Neuronal stem cell (in vitro differentiated cells): ENCODE measurements around the gene CILP2.

Experiments
- DNase-seq: peaks from one replicate; pipeline ENCODE4 v3.0.0-alpha.2; 2013; ENCODE audit warnings: low spot score
- H2AFZ ChIP-seq: one replicate; pipeline ENCODE4 v1.6.1; 2013; ENCODE audit warnings: mild to moderate bottlenecking, low read length, inconsistent platforms
- H2AK5ac ChIP-seq: 2 replicates; pipeline ENCODE4 v1.6.1; 2013; ENCODE audit warnings: low read depth, mild to moderate bottlenecking, inconsistent platforms, low read length, moderate library complexity, mixed read lengths
- H2BK120ac ChIP-seq: 2 replicates; pipeline ENCODE4 v1.6.1; 2013; ENCODE audit warnings: low read depth, mild to moderate bottlenecking, inconsistent platforms, low read length, moderate library complexity, mixed read lengths
- H2BK12ac ChIP-seq: one replicate; pipeline ENCODE4 v1.6.1; 2013; ENCODE audit warnings: low read length, inconsistent platforms
- H2BK15ac ChIP-seq: 2 replicates; pipeline ENCODE4 v1.6.1; 2013; ENCODE audit warnings: mild to moderate bottlenecking, low read length, inconsistent platforms, mixed read lengths
- H2BK5ac ChIP-seq: one replicate; pipeline ENCODE4 v1.6.1; 2013; ENCODE audit warnings: inconsistent platforms, mild to moderate bottlenecking, low read length, moderate library complexity
- H3K14ac ChIP-seq: one replicate; pipeline ENCODE4 v1.6.1; 2013; ENCODE audit warnings: low read length, inconsistent platforms
- H3K18ac ChIP-seq: 2 replicates; pipeline ENCODE4 v1.6.1; 2013; ENCODE audit warnings: low read length, inconsistent platforms
- H3K23ac ChIP-seq: 2 replicates; pipeline ENCODE4 v1.6.1; 2013; ENCODE audit warnings: low read depth, mild to moderate bottlenecking, mixed read lengths, low read length, inconsistent platforms; ENCODE audit not compliant: poor library complexity
- H3K27ac ChIP-seq: replicated peaks from 3 replicates; pipeline ENCODE4 v1.5.1; 2013; ENCODE audit warnings: low read length, inconsistent platforms
- H3K27me3 ChIP-seq, 3 experiments: 2 replicates each; pipeline ENCODE4 v1.6.1; 2013; ENCODE audit warnings: low read length in 3 of 3, mild to moderate bottlenecking in 2 of 3, inconsistent platforms in 1 of 3, low read depth in 1 of 3, mixed read lengths in 1 of 3, moderate library complexity in 1 of 3; ENCODE audit not compliant: control insufficient read depth in 3 of 3, insufficient read depth in 3 of 3
- H3K36me3 ChIP-seq, 2 donors: replicated peaks in 1 of 2; 2 replicates each; pipeline ENCODE4 v1.6.1; 2013; ENCODE audit warnings: low read length in 2 of 2; ENCODE audit not compliant: control insufficient read depth in 2 of 2, insufficient read depth in 2 of 2
- H3K4ac ChIP-seq: 2 replicates; pipeline ENCODE4 v1.6.1; 2013; ENCODE audit warnings: inconsistent platforms, mild to moderate bottlenecking, low read length, moderate library complexity
- H3K4me1 ChIP-seq, 2 donors: 1 replicate in 1 of 2; 2 replicates in 1 of 2; pipeline ENCODE4 v1.6.1; 2013; ENCODE audit warnings: low read length in 2 of 2, low read depth in 1 of 2; ENCODE audit not compliant: control insufficient read depth in 2 of 2, insufficient read depth in 1 of 2
- H3K4me2 ChIP-seq: one replicate; pipeline ENCODE4 v1.6.1; 2013; ENCODE audit warnings: mild to moderate bottlenecking, low read length, inconsistent platforms; ENCODE audit not compliant: insufficient read depth, poor library complexity, severe bottlenecking
- H3K4me3 ChIP-seq, 2 donors: 2 replicates each; pipeline ENCODE4 v1.5.1; 2013; ENCODE audit warnings: low read length in 2 of 2, mild to moderate bottlenecking in 2 of 2, inconsistent platforms in 1 of 2, moderate library complexity in 1 of 2
- H3K79me1 ChIP-seq: one replicate; pipeline ENCODE4 v1.6.1; 2013; ENCODE audit warnings: low read depth, mild to moderate bottlenecking, inconsistent platforms, low read length, moderate library complexity
- H3K9ac ChIP-seq: one replicate; pipeline ENCODE4 v1.6.1; 2013; ENCODE audit warnings: mild to moderate bottlenecking, low read depth, low read length, inconsistent platforms; ENCODE audit not compliant: poor library complexity
- H3K9me3 ChIP-seq, 2 donors: replicated peaks in 1 of 2; 2 replicates each; pipeline versions ENCODE3 to v1.6.1; 2013; ENCODE audit warnings: low read length in 2 of 2, mild to moderate bottlenecking in 2 of 2, inconsistent platforms in 1 of 2, low read depth in 1 of 2, mixed read lengths in 1 of 2, moderate library complexity in 1 of 2; ENCODE audit not compliant: control insufficient read depth in 2 of 2, insufficient read depth in 1 of 2
- H4K8ac ChIP-seq: one replicate; pipeline ENCODE4 v1.6.1; 2013; ENCODE audit warnings: low read depth, mild to moderate bottlenecking, inconsistent platforms, low read length, moderate library complexity
- H4K91ac ChIP-seq: one replicate; pipeline ENCODE4 v1.6.1; 2013; ENCODE audit warnings: low read length, low read depth, mild to moderate bottlenecking, inconsistent platforms; ENCODE audit not compliant: poor library complexity
- WGBS, 2 donors: extraction: QIAGEN DNeasy Blood & Tissue Kit; methylation state at CpG; one replicate each; pipeline ENCODE4 v1.1.7; 2013; ENCODE audit warnings: missing lambda C conversion rate in 2 of 2, mixed read lengths in 1 of 2; ENCODE audit not compliant: insufficient read length in 2 of 2, insufficient replicate concordance in 1 of 2; ENCODE audit errors: extremely low coverage in 2 of 2; 5-methylcytosine and 5-hydroxymethylcytosine counted together

The CILP2 gene

DNA sequence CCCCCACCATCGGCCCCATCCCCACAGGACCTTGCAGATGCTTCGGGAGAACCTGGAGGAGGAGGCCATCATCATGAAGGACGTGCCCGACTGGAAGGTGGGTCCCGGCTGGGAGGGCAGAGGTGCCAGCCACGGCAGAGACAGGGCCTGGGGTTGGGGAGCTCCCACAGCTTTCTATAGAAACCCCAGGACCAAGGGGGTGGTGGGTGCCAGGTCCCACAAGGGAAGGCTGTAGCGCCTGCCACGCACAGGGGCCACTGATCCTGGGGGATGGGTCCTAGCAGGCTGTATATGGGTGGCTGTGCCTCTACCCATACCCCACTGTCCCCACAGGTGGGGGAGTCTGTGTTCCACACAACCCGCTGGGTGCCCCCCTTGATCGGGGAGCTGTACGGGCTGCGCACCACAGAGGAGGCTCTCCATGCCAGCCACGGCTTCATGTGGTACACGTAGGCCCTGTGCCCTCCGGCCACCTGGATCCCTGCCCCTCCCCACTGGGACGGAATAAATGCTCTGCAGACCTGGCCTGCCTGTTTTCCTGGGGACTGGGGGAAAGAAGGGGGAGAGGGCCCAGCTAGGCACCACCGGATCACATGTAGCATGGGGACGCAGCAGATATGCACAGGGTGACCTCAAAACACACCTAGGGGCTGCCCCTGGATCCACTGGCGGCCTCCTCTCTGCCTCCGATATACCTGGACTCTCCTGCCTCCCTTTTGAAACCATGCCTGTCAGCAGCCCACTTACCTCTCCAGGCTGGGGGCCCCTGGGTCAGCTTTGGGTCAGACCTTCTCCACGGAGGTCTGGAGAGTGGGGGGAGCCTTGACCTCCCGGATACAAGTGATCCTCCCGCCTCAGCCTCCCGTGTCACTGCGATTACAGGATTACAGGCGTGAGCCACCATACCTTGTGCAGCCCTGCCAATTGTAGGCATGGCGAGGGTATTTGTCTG, 10.1 kb upstream of the CILP2 start:
- no peak overlapping the region for H3K27ac ChIP-seq
- no CpG with 5 or more reads among the region's 27 CpGs for WGBS, 2 donors
- H3K4me2 ChIP-seq: no peak overlapping the region
- no peak overlapping the region for H2BK12ac ChIP-seq
- H3K4me3 ChIP-seq: no peak overlapping the region
- no peak overlapping the region for H3K18ac ChIP-seq
- no peak overlapping the region for H4K8ac ChIP-seq
- H3K27me3 ChIP-seq: no peaks in the 10 kb centered on the region
- H3K9ac ChIP-seq: no peak overlapping the region
- peaks cover 16 to 78% of the 10 kb centered on the region in 2 donors for H3K36me3 ChIP-seq
- H2BK5ac ChIP-seq: no peak overlapping the region
- H2AK5ac ChIP-seq: no peak overlapping the region
- no peak overlapping the region for H3K23ac ChIP-seq
- H4K91ac ChIP-seq: no peak overlapping the region
- H3K4ac ChIP-seq: no peak overlapping the region
- no peak overlapping the region for H2BK120ac ChIP-seq
- H2AFZ ChIP-seq: no peak overlapping the region
- peaks cover 17 to 24% of the 10 kb centered on the region in 2 donors for H3K4me1 ChIP-seq
- peaks cover 12% of the 10 kb centered on the region for H3K79me1 ChIP-seq
- no peak overlapping the region for H3K14ac ChIP-seq
- no peak overlapping the region for H2BK15ac ChIP-seq
- H3K9me3 ChIP-seq: no peaks in the 10 kb centered on the region
- no peak for DNase-seq

DNA sequence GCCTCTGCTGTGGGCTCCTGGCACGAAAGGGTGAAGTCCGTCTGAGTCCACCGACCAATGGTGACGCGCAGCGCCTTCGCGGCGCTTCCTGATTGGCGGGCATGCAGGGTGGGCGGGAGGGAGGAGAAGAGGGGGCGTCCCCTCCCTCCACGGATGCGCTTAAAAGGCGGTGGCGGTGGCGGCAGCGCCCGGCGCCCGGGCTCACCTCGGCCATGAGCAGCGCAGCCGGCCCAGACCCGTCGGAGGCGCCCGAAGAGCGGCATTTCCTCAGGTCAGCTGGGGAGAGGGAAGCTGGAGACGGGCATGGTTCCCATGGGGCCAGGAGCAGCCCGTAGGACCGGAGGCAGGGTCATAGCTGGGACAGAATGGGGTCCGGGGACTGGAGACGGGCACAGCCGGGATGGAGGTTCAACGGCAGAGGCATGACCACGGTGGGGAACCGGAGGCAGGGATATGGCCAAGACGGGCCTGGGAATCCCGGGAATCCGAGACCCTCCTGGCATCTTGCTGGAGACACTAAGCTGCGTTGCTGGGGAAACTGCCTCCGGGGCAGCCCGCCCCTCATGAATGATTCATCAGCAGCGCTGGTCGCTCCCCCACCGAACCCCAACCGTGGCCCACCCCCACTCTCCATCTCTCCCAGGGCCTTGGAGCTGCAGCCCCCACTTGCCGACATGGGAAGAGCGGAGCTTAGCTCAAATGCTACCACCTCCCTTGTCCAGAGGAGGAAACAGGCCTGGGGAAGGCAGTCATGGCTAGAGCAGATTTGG, 9.2 kb upstream of the CILP2 start, which contains the start of gene YJEFN3:
YJEFN3 (plus strand) TSS at position 191 of the 770 bp plus-strand sequence; CDS start at position 213, 22 bp downstream.
- DNase-seq: no peak
- Histone ChIP-seq H3K79me1 (peaks cover 10% of the 10 kb centered on the region), H2BK120ac (no peak within 1 kb of the TSS), H3K4me3 (no peak within 1 kb of the TSS), H3K9ac (no peak within 1 kb of the TSS), H2AFZ (no peak within 1 kb of the TSS), H3K4me2 (no peak within 1 kb of the TSS), H3K4me1 (peaks cover 17 to 26% of the 10 kb centered on the region in 2 donors), H3K27me3 (no peaks in the 10 kb centered on the region), H3K36me3 (peaks cover 16 to 73% of the 10 kb centered on the region in 2 donors), H3K18ac (no peak within 1 kb of the TSS), H4K91ac (no peak within 1 kb of the TSS), H3K23ac (peak within 1 kb of the TSS; percentile 14), H2AK5ac (no peak within 1 kb of the TSS), H3K4ac (no peak within 1 kb of the TSS), H3K14ac (no peak within 1 kb of the TSS), H4K8ac (no peak within 1 kb of the TSS), H2BK12ac (no peak within 1 kb of the TSS), H2BK15ac (no peak within 1 kb of the TSS), H3K27ac (no peak within 1 kb of the TSS), H3K9me3 (no peaks in the 10 kb centered on the region), H2BK5ac (no peak within 1 kb of the TSS)
- no CpG with 5 or more reads among the region's 50 CpGs for WGBS, 2 donors

DNA sequence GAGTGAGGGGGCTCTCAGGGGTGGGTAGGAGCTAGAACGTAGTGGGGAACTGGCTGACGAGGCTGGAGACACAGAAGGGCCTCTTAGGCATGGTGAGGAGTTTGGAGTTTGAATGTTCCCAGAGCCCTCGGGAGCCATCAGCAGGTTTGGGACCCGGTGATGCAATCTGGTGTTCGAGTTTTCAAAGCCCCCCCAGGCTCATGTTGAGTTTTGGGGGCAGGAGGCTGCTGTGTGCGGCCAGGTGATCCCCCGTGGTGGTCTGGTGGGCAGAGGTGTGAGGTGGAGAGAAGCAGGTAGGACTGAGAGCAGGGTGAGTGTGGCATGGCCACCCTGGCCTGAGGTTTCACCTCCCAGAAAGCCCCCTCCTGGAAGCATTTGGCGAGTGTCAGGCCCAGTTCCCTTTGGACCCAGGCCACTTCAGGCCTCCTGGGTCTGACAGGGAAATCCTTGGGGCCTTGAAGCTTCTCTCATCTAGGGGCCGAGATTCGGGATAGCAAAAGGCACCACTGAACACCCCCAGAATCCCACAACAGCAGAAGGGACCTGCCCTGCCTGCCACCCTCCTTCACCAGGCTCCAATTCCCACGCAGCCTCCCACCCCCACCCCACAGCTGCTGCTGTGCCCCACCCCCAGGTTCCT, 8.2 kb upstream of the CILP2 start:
- Histone ChIP-seq H3K79me1 (peaks cover 7% of the 10 kb centered on the region), H3K9ac (no peak overlapping the region), H3K23ac (no peak overlapping the region), H2BK15ac (no peak overlapping the region), H3K27ac (no peak overlapping the region), H3K4ac (no peak overlapping the region), H3K4me2 (no peak overlapping the region), H3K14ac (no peak overlapping the region), H3K4me3 (no peak overlapping the region), H2AK5ac (no peak overlapping the region), H3K18ac (no peak overlapping the region), H2AFZ (no peak overlapping the region), H3K9me3 (no peaks in the 10 kb centered on the region), H4K8ac (no peak overlapping the region), H2BK5ac (no peak overlapping the region), H3K27me3 (no peaks in the 10 kb centered on the region), H3K4me1 (peaks cover 17 to 26% of the 10 kb centered on the region in 2 donors), H4K91ac (no peak overlapping the region), H2BK12ac (no peak overlapping the region), H3K36me3 (peaks cover 16 to 66% of the 10 kb centered on the region in 2 donors), H2BK120ac (no peak overlapping the region)
- no peak for DNase-seq
- no CpG with 5 or more reads among the region's 11 CpGs for WGBS, 2 donors
